Stimulated activated CD8-positive, alpha-beta memory T cell treated with anti-CD3 and anti-CD28 coated beads, Interleukin-15, amount 100 ng/mL, for 24 hours (primary cell): ENCODE data around the gene GALNT18.
"Not testable (repeated sequence)": the region's sequence is repeated elsewhere in the genome, so short reads cannot be mapped to it uniquely, and the experiment has no call there.

ENCODE experiments used
- DNase-seq: peaks from one replicate; pipeline ENCODE4 v3.0.0-alpha.2; 2020; ENCODE audit warnings: low read depth

The GALNT18 gene

GRCh38 chr11:11458485-11458884, 163.3 kb downstream of the GALNT18 start:
- no peak for DNase-seq

GRCh38 chr11:11458001-11458400, 163.8 kb downstream of the GALNT18 start:
- no peak for DNase-seq

- DNase-seq, result no peak
These were observed 164.9 kb downstream of the GALNT18 start for GRCh38 chr11:11456866-11457265.

- no peak for DNase-seq
These were observed 167.1 kb downstream of the GALNT18 start for GRCh38 chr11:11454671-11455223.

- no peak for DNase-seq
These were observed 170.3 kb downstream of the GALNT18 start for GRCh38 chr11:11451501-11452005.

GRCh38 chr11:11450744-11451362, 171.0 kb downstream of the GALNT18 start:
- DNase-seq, result no peak

- DNase-seq, result no peak
These were observed 172.5 kb downstream of the GALNT18 start for GRCh38 chr11:11449327-11449726.

GRCh38 chr11:11448626-11449025, 173.2 kb downstream of the GALNT18 start:
- no peak for DNase-seq

GRCh38 chr11:11447601-11448000, 174.2 kb downstream of the GALNT18 start:
- DNase-seq, result not testable (repeated sequence)

- DNase-seq, result no peak
These were observed 174.8 kb downstream of the GALNT18 start for GRCh38 chr11:11446967-11447366.

- no peak for DNase-seq
These were observed 175.2 kb downstream of the GALNT18 start for GRCh38 chr11:11446564-11446963.

- DNase-seq, result no peak
These were observed 176.2 kb downstream of the GALNT18 start for GRCh38 chr11:11445441-11446185.

- DNase-seq, result no peak
These were observed 177.0 kb downstream of the GALNT18 start for GRCh38 chr11:11444804-11445131.

- DNase-seq, result no peak
These were observed 177.6 kb downstream of the GALNT18 start for GRCh38 chr11:11444027-11444803.

GRCh38 chr11:11442791-11443190, 179.0 kb downstream of the GALNT18 start:
- DNase-seq, result no peak

- DNase-seq, result no peak
These were observed 180.3 kb downstream of the GALNT18 start for GRCh38 chr11:11441516-11441915.

GRCh38 chr11:11441091-11441490, 180.7 kb downstream of the GALNT18 start:
- DNase-seq, result no peak

- no peak for DNase-seq
These were observed 181.7 kb downstream of the GALNT18 start for GRCh38 chr11:11440144-11440543.

- no peak for DNase-seq
These were observed 182.2 kb downstream of the GALNT18 start for GRCh38 chr11:11439591-11439990.

- DNase-seq, result no peak
These were observed 185.0 kb downstream of the GALNT18 start for GRCh38 chr11:11436715-11437313.

GRCh38 chr11:11435635-11436034, 186.2 kb downstream of the GALNT18 start:
- no peak for DNase-seq

- no peak for DNase-seq
These were observed 187.8 kb downstream of the GALNT18 start for GRCh38 chr11:11433960-11434359.
